Measurements from ENCODE around the gene NCK2. TPM values are rescaled to one million over a fixed set of nuclear protein-coding genes. Genes with fewer than 3 reads are reported as not detected.

Gene NCK2
- polyA plus RNA-seq, 4 donors: 59.0 to 68.0 (median 63.0) TPM

DNA sequence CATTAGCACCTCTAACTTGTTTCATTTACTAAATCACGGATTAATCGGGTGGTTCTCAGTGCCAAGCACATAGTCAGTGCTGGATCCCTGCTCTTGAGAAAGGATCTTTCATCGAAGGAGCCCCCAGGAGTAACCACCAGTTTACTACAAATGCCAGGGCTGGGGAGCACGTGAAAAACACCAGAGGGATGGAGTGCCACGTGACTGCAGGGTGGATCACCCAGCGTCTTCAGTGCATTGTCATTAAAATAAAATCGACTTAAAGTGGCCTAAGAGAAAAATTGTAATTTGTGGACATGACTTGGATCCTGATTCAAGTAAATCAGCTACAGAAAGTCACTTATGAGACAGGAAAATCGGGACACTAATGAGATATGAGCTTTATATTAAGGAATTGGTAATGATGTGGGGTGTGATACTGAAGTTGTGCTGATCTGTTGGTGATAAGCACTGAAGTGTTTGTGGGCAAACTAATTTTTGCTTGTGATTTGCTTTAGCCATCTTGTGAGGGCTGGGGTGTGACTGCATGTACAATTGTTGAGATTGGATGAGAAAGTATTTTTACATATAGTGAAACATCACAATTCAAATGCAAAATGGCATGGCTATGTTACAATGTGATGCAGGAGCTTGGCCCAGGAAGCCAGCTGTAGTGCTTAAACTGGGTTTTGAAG lies 63.8 kb downstream of the NCK2 start:
- no peak for DNase-seq (ENCODE audit: low read depth in 4 of 4, low spot score in 3 of 4)

DNA sequence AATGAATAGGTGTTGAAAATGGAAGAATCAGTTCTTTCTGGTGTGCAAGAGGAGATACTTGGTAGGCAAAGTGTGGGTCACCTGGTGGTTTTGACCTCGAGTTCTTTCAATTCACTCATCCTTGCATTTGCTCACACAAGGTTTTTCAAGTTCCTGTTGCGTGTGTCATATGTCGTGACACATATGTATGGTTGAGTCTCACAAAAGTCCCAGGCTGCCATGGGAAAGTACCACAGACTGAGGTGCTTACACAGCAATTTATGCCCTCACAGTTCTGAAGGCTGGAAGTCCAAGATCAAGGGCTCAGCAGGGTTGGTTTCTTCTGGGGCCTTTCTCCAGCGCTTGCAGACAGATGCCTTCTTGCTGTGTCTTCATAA lies 64.4 kb downstream of the NCK2 start:
- DNase-seq (ENCODE audit: low read depth in 4 of 4, low spot score in 3 of 4): no peak

GRCh38 chr2:105809723-105810122 lies 65.0 kb downstream of the NCK2 start:
- DNase-seq (ENCODE audit: low read depth in 4 of 4, low spot score in 3 of 4): no peak

- no peak for DNase-seq (ENCODE audit: low read depth in 4 of 4, low spot score in 3 of 4)
Measured at GRCh38 chr2:105812180-105813044, 67.7 kb downstream of the NCK2 start.

- DNase-seq (ENCODE audit: low read depth in 4 of 4, low spot score in 3 of 4): no peak
Measured at GRCh38 chr2:105813045-105813315, 68.3 kb downstream of the NCK2 start.

DNA sequence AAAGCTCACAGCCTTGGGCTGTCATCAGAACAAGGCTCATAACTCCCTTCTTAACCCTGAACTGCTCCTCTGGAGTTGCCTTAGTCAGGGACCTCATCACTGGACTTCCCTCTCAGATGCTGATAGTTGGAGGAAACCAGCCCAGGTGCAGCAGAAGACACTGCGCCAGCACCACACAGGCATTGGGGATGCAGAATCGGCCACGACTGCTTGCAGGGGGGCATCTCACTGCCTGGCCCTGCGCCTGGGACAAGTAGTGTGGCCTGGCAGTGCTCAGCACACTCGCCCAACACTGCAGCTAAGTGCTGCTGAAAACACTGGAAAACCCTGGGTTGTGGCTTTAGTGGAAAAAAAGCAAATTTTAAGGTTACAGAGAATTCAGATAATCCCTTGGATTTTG lies 68.7 kb downstream of the NCK2 start:
- no peak for DNase-seq (ENCODE audit: low read depth in 4 of 4, low spot score in 3 of 4)

DNA sequence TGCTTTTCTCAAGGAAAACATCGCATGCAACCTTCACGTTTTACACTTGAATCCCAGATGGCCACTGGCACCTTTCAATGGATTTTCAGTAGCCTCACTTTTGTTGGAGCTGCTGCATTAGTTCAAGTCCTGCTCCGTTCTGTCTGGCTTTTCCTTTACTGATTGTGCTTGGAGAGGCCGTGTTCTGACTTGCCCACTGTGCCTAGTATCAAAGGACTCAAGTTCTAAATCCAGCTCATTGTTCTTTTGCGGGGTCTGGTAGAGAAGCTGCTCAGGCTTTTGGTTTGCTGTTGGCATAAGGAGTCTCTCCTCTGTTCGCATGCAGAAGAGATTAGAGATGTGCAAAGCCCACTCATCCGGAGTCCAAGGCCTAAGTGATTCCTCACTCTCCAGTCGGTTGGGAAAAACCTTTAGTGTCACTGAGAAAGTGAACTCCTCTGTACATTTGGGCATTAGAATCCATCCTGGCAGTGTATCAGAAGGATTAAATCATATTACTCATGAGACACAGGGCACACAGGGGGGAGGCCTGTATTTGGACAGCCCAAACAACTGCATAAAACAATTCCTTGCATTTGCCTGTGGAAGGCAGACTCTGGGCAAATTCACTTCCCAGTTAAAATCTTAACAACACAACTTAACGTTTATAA lies 69.7 kb downstream of the NCK2 start:
- DNase-seq (ENCODE audit: low read depth in 4 of 4, low spot score in 3 of 4): no peak

DNA sequence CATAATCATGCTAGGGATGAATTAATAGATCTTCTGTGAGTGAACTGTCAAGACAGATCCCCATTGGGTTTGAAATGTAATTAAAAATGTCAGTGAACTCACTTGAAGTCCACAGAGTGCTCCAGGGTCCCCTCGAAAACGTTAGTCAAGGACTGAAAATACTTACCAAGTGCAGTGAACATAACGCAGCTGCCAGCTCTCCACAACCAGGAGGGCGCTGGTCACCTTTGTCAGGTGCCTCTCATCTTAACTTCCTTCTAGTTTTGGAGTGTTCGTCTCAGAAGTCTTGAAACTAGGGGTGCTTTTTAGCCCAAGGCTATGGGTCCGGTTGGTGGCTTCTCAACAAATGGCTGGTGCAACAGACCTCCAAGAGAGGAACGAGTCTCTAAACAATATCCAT lies 70.7 kb downstream of the NCK2 start:
- DNase-seq (ENCODE audit: low read depth in 4 of 4, low spot score in 3 of 4): no peak

DNA sequence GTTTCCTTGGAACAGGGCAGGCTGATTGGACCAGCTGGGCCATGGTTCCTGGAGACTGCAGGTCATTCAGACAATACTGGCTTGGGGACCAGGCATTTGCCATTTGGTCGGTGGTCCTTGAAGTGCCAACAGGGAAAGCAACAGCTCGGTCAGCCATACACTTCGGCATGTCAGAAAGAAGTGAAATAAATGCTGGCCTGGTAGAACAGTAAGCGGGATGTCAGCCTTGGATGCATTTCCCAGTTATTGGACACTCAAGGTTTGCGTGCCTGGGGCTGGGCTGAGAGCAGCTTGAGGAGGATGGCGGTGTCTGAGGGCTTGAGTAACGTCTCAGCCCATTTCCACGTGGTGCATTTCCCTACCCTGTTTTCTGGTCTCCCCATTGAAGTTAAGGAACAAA lies 75.4 kb downstream of the NCK2 start:
- DNase-seq (ENCODE audit: low read depth in 4 of 4, low spot score in 3 of 4): no peak

GRCh38 chr2:105820691-105821090 lies 76.0 kb downstream of the NCK2 start:
- no peak for DNase-seq (ENCODE audit: low read depth in 4 of 4, low spot score in 3 of 4)

GRCh38 chr2:105821428-105822125 lies 76.9 kb downstream of the NCK2 start:
- DNase-seq (ENCODE audit: low read depth in 4 of 4, low spot score in 3 of 4): no peak

- no peak for DNase-seq (ENCODE audit: low read depth in 4 of 4, low spot score in 3 of 4)
Measured at GRCh38 chr2:105822186-105822585, 77.5 kb downstream of the NCK2 start.

DNA sequence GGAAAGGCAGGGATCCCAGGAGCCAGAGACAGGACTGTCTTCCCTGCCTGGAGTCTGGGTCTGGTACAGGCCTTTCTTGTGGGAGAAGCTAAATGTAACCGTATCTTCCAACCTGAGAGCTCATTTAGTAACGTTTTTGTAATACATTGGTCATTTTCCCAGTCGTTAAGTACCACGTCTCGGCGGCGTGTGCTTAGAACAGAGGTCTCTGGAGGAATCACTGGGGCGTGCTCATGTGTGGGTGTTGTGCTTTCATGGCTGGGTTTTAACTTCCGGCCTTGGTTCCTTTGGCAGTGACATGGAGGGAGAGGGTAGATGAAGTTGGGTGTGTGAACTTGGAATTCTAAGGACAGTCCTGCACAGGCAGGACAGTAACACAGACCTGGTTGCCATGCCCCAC lies 79.7 kb downstream of the NCK2 start:
- no peak for DNase-seq (ENCODE audit: low read depth in 4 of 4, low spot score in 3 of 4)

- no peak for DNase-seq (ENCODE audit: low read depth in 4 of 4, low spot score in 3 of 4)
Measured at GRCh38 chr2:105827351-105828096, 82.8 kb downstream of the NCK2 start.

- DNase-seq (ENCODE audit: low read depth in 4 of 4, low spot score in 3 of 4): no peak
Measured at GRCh38 chr2:105828558-105828957, 83.8 kb downstream of the NCK2 start.

DNA sequence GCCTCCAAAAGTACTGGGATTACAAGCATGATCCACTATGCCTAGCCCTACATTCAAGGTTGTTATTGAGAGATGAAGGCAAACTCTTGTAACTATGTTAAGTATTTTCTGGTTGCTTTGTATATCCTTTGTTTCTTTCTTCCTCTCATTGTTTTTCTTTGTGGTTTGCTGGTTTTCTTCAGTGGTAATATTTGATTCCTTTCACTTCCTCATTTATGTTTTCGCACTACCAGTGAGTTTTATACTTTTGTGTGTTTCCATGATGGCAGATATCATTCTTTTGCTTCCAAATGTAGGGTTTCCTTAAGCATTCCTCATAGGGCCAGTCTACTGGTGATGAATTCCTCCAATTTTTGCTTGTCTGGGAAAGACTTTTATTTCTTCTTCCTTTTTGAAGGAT lies 90.2 kb downstream of the NCK2 start:
- DNase-seq (ENCODE audit: low read depth in 4 of 4, low spot score in 3 of 4): no peak

- DNase-seq (ENCODE audit: low read depth in 4 of 4, low spot score in 3 of 4): no peak
Measured at GRCh38 chr2:105836341-105836740, 91.6 kb downstream of the NCK2 start.

DNA sequence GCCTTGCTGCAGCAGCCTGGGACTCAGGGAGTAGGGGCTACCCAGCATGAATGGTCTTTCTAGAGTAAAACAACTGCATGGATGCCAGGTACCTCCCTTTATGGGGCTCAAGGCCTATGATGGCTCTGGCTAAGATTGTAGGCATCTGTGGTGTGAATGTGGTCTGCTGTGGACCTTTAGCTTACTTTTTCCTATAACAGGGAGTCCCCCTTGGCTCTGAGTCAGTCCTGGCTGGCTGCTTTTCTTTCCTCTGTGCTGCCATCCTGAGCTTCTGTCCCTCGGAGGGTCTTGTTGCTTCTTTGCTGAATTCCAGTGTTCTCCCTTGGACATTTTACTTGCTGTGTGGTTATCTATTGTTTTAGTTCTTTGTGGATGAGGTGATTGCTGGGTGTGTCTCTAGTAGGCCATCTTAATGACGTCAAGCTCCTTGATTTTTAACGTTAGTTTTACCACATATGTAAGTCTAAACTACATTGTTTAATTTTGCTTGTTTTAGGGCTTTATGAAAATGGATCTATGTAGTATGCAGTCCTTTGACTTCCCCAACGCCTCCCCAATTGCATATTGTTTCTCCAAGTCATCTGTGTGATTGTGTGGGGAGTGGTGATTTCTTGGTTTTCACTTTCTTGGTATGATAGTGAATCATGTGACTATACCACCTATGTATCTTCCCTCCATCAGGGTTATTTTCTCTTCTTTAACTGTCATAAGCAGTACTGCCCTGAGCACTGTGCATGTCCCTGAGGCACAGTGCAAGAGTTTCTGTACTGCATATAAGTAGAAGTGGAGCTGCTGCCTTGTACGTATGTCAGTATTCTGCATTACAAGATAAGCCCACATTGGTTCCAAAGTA lies 92.4 kb downstream of the NCK2 start:
- no peak for DNase-seq (ENCODE audit: low read depth in 4 of 4, low spot score in 3 of 4)

- DNase-seq (ENCODE audit: low read depth in 4 of 4, low spot score in 3 of 4): no peak
Measured at GRCh38 chr2:105839793-105840192, 95.1 kb downstream of the NCK2 start.

DNA sequence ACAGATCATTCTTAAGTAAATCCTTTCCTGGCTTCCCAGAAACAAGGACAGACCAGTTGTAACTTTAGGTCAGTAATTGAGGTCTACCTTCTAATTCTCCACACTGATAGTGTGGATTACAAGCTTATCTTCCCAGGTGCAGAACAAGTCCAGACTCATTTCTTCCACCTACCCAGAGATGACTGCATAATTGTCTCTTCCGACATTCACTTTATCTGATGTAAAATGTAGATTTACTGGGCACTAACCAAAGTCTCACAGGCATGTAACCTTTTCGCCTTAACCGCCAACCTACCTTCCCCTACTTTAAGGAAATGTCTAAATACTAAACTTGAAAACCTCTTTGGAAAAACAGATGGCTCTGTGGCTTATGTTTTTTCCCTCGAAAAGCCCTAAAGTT lies 96.2 kb downstream of the NCK2 start:
- no peak for DNase-seq (ENCODE audit: low read depth in 4 of 4, low spot score in 3 of 4)

Data from left renal pelvis (tissue), 4 donors.